Measurements from ENCODE around the gene GREB1L. TPM values are rescaled to one million over a fixed set of nuclear protein-coding genes. Genes with fewer than 3 reads are reported as not detected.

GREB1L gene
- total RNA-seq, 2 experiments from 2014 or later: not detected

DNA sequence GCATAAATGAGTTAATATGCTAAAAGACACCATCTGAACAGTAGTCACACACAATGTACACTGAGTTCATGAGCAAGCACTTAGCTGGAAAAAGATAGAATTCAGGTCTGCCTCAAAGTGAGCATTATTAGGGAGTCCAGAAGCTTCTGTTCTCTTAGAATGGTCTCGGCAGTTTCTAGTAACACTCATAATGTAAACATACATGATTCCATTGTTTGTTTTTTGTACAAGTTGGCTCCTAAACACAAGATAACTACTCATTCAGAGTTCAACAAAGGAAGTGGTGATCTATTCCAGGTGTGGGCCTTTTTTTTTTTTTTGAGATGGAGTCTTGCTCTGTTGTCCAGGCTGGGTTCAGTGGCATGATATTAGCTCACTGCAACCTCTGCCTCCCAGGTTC is 292.3 kb downstream of the GREB1L start:
- Mint-ChIP-seq H3K4me3 (no peak overlapping the region), H3K27me3 (no peaks in the 10 kb centered on the region), H3K36me3 (peaks cover 27% of the 10 kb centered on the region), H3K27ac (no peak overlapping the region), H3K9me3 (no peaks in the 10 kb centered on the region), H3K4me1 (ENCODE audit: low read depth) (no peaks in the 10 kb centered on the region)
- intact Hi-C loops (cut with micrococcal nuclease): no loop called here
- no peak for DNase-seq
- CTCF ChIA-PET: no interaction called here
- POLR2A ChIA-PET: no interaction called here

DNA sequence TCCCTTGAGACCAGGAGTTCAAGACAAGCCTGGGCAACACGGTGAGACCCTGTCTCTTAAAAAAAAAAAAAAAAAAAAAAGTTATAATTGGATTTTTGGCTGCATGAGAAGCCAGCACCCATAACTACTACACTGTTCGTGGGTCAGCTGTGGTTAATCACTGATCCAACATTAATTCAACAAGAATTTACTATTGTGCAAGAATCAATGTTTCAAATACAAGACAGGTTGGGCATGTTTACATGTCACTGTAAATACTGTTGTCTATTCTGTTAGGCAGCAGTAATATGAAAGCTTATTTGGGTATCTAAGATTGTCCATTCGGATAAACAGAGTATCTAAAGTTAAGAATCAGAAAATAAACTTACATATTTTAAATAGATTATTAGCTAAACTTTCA is 296.2 kb downstream of the GREB1L start:
- no peaks in the 10 kb centered on the region for H3K9me3 Mint-ChIP-seq
- no peak for DNase-seq
- H3K27ac Mint-ChIP-seq: no peak overlapping the region
- H3K36me3 Mint-ChIP-seq: peaks cover 16% of the 10 kb centered on the region
- no peaks in the 10 kb centered on the region for H3K4me1 Mint-ChIP-seq (ENCODE audit: low read depth)
- intact Hi-C loops (cut with micrococcal nuclease): no loop called here
- ChIA-PET CTCF (interaction anchor here (1.3 kb wide), 1 partner anchor 63 kb away, joined by 3 read pairs; the partner anchor contains the start of gene ESCO1), POLR2A (no interaction called here)
- H3K27me3 Mint-ChIP-seq: no peaks in the 10 kb centered on the region
- no peak overlapping the region for H3K4me3 Mint-ChIP-seq

DNA sequence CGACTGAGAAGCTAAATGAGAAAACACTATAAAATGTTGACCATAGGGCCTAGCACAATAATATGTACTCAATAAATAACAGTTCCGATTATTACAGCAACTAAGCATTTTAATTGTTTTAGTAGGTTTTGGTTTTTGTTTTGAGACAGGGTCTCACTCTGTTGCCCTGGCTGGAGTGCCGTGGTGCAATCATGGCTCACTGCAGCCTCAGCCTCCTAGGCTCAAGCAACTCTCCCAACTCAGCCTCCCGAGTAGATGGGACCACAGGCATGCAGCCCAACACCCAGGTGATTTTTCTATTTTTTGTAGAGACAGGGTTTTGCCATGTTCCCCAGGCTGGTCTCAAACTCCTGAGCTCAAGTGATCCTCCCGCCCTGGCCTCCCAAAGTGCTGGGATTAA is 304.4 kb downstream of the GREB1L start:
- H3K4me1 Mint-ChIP-seq (ENCODE audit: low read depth): no peaks in the 10 kb centered on the region
- intact Hi-C loops (cut with micrococcal nuclease): no loop called here
- DNase-seq: no peak
- POLR2A ChIA-PET: no interaction called here
- no peaks in the 10 kb centered on the region for H3K27me3 Mint-ChIP-seq
- no peaks in the 10 kb centered on the region for H3K9me3 Mint-ChIP-seq
- CTCF ChIA-PET: no interaction called here
- H3K4me3 Mint-ChIP-seq: no peak overlapping the region
- H3K36me3 Mint-ChIP-seq: peaks cover 21% of the 10 kb centered on the region
- H3K27ac Mint-ChIP-seq: no peak overlapping the region

DNA sequence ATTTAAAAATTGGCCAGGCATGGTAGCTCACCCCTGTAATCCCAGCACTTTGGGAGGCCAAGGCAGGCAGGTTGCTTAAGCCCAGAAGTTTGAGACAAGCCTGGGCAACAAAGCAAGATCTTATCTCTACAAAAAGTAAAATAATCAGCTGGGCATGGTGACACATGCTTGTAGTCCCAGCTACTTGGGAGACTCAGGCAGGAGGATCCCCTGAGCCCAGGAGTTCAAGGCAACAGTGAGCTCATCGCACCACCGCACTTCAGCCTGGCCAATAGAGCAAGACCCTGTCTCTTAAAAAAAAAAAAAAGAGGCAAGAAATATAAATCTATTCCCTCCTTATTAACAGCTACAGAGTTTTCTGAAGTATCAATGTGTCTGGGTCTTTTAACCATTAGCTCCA is 306.6 kb downstream of the GREB1L start:
- Mint-ChIP-seq H3K4me1 (ENCODE audit: low read depth) (peaks cover 9% of the 10 kb centered on the region), H3K27ac (no peak overlapping the region), H3K36me3 (peaks cover 35% of the 10 kb centered on the region), H3K4me3 (no peak overlapping the region), H3K9me3 (peaks cover 6% of the 10 kb centered on the region), H3K27me3 (no peaks in the 10 kb centered on the region)
- CTCF ChIA-PET: no interaction called here
- POLR2A ChIA-PET: no interaction called here
- intact Hi-C loops (cut with micrococcal nuclease): no loop called here
- no peak for DNase-seq

DNA sequence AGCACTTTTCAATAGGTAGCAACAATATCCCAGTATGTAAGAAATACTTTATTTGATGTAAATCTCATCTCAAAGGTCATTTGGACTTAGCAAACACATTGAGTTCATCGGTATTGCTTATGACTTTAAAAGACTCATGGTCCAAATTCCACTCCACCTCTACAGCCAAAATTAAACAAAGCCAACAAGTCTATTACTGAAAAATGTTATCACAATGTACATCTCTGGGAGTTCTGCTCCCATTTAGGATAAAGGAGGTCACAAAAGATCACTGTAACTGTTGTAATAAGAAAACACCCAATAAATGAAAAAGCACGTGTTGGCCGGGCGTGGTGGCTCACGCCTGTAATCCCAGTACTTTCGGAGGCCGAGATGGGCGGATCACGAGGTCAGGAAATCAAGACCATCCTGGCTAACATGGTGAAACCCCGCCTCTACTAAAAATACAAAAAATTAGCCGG is 308.5 kb downstream of the GREB1L start:
- no peaks in the 10 kb centered on the region for H3K27me3 Mint-ChIP-seq
- peaks cover 9% of the 10 kb centered on the region for H3K4me1 Mint-ChIP-seq (ENCODE audit: low read depth)
- no peak for DNase-seq
- H3K36me3 Mint-ChIP-seq: peaks cover 39% of the 10 kb centered on the region
- H3K27ac Mint-ChIP-seq: no peak overlapping the region
- peaks cover 6% of the 10 kb centered on the region for H3K9me3 Mint-ChIP-seq
- POLR2A ChIA-PET: no interaction called here
- intact Hi-C loops (cut with micrococcal nuclease): no loop called here
- H3K4me3 Mint-ChIP-seq: no peak overlapping the region
- CTCF ChIA-PET: no interaction called here

DNA sequence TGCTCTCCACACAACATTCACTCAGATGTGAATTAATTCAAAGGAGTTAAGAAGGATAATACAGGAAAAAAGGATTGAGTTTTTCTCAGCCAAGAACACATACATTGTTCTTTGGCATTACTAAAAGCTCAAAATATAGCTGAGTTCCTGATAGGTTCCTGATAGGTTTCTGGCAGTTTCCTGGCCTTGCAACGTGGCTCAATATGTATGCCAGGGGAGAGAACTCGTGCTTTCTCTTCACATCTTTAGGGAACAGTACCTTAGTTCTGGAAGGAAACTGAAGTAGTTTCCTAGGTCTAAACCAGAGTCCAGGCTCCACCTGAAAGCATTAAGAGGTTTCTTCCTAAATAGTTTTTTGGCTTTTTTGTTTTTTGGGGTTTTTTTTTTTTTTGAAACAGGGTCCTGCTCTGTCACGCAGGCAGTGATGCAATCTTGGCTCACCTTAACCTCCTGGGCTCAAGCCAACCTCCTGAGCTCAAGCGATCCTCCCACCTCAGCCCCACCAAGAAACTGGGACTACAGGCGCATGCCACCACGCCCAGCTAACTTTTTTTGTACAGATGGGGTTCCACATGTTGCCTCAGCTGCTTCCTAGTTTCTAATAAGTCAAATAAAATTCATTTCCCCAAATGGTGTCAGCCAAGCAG is 315.7 kb downstream of the GREB1L start:
- Mint-ChIP-seq H3K4me3 (no peak overlapping the region), H3K4me1 (ENCODE audit: low read depth) (peaks cover under 1% of the 10 kb centered on the region), H3K27me3 (no peaks in the 10 kb centered on the region), H3K36me3 (peaks cover 21% of the 10 kb centered on the region), H3K9me3 (peaks cover under 1% of the 10 kb centered on the region), H3K27ac (no peak overlapping the region)
- no peak for DNase-seq
- intact Hi-C loops (cut with micrococcal nuclease): no loop called here
- ChIA-PET CTCF (no interaction called here), POLR2A (no interaction called here)

DNA sequence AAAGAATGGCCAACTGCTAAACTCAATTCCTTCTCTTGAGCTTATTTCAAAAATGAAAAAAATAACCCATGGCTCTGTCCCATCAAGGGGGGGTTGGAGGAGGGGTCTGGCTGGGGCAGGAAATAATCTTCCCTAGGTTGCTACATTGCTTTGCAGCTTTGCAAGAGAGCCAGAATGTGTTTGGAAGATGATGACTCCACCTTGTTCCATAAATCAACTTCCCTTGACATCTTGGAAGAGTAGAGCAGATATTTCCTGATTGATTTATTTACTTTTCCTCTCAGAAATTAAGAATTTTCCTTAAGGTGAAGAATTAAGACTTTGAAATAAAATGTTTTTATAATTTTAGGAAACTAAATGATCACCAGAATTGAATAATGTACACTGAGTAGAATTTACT is 317.2 kb downstream of the GREB1L start:
- peaks cover 21% of the 10 kb centered on the region for H3K36me3 Mint-ChIP-seq
- no peak overlapping the region for H3K27ac Mint-ChIP-seq
- H3K27me3 Mint-ChIP-seq: no peaks in the 10 kb centered on the region
- ChIA-PET CTCF (interaction anchor here (1.0 kb wide), 1 partner anchor 54 kb away, joined by 3 read pairs; no protein-coding TSS in a partner anchor), POLR2A (no interaction called here)
- DNase-seq: no peak
- H3K9me3 Mint-ChIP-seq: no peaks in the 10 kb centered on the region
- H3K4me1 Mint-ChIP-seq (ENCODE audit: low read depth): no peaks in the 10 kb centered on the region
- H3K4me3 Mint-ChIP-seq: no peak overlapping the region
- intact Hi-C loops (cut with micrococcal nuclease): no loop called here

DNA sequence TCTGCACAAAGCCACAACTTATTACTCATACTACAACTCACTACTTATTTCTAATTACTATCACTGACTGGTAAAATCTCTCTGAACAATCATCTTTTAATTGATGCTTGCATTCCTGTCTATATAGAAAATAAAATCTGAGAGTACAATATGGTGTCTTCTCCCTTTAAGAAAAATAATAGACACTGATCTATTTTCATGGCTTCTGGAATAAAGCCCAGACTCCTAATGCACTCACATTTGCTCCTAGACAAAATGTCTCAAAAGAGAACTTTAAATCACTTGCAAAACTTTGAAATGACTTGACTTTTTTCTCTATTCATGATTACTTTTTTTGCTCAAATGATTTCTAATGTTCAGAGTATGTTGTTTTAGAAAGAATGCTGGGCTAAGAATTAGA is 329.7 kb downstream of the GREB1L start:
- H3K4me1 Mint-ChIP-seq (ENCODE audit: low read depth): peaks cover 3% of the 10 kb centered on the region
- H3K36me3 Mint-ChIP-seq: peaks cover 46% of the 10 kb centered on the region
- no peak overlapping the region for H3K27ac Mint-ChIP-seq
- H3K27me3 Mint-ChIP-seq: no peaks in the 10 kb centered on the region
- DNase-seq: no peak
- intact Hi-C loops (cut with micrococcal nuclease): no loop called here
- CTCF ChIA-PET: no interaction called here
- no peak overlapping the region for H3K4me3 Mint-ChIP-seq
- POLR2A ChIA-PET: no interaction called here
- H3K9me3 Mint-ChIP-seq: no peaks in the 10 kb centered on the region

Other genes starting within 250 kb of the GREB1L start
- gene ROCK1, start 130.4 kb upstream of the GREB1L start, total RNA-seq: 10 to 100 TPM; 54.9 to 59.4 TPM

Data from activated CD4-positive, alpha-beta memory T cell treated with anti-CD3 and anti-CD28 coated beads for 36 hours (primary cell).